ENCODE results near the gene CLSTN1. TPM values are rescaled to one million over a fixed set of nuclear protein-coding genes. Genes with fewer than 3 reads are reported as not detected.

Gene CLSTN1
- total RNA-seq, 1 experiment from 2014 or later: 72.2 TPM

- DNase-seq (ENCODE audit: low read depth): no peak
These were observed 92.7 kb downstream of the CLSTN1 start for GRCh38 chr1:9731051-9731537.

- DNase-seq (ENCODE audit: low read depth): no peak
These were observed 93.5 kb downstream of the CLSTN1 start for GRCh38 chr1:9730096-9730901.

GRCh38 chr1:9729523-9729922 is 94.2 kb downstream of the CLSTN1 start:
- DNase-seq (ENCODE audit: low read depth): no peak

- no peak for DNase-seq (ENCODE audit: low read depth)
These were observed 95.1 kb downstream of the CLSTN1 start for GRCh38 chr1:9728451-9729295.

GRCh38 chr1:9726905-9727595 is 96.7 kb downstream of the CLSTN1 start:
- DNase-seq (ENCODE audit: low read depth): no peak

GRCh38 chr1:9726406-9726805 is 97.4 kb downstream of the CLSTN1 start:
- DNase-seq (ENCODE audit: low read depth): no peak

GRCh38 chr1:9724706-9725476 is 98.9 kb downstream of the CLSTN1 start:
- peak; percentile 67 for DNase-seq (ENCODE audit: low read depth)

- no peak for DNase-seq (ENCODE audit: low read depth)
These were observed 99.8 kb downstream of the CLSTN1 start for GRCh38 chr1:9723926-9724325.

GRCh38 chr1:9723068-9723805 is 100.5 kb downstream of the CLSTN1 start:
- DNase-seq (ENCODE audit: low read depth): no peak

- DNase-seq (ENCODE audit: low read depth): no peak
These were observed 101.4 kb downstream of the CLSTN1 start for GRCh38 chr1:9722378-9722749.

GRCh38 chr1:9721606-9722377 is 102.0 kb downstream of the CLSTN1 start:
- DNase-seq (ENCODE audit: low read depth): peak; percentile 26

- no peak for DNase-seq (ENCODE audit: low read depth)
These were observed 102.8 kb downstream of the CLSTN1 start for GRCh38 chr1:9720785-9721605.

- DNase-seq (ENCODE audit: low read depth): no peak
These were observed 103.6 kb downstream of the CLSTN1 start for GRCh38 chr1:9719978-9720722.

GRCh38 chr1:9718006-9718680 is 105.6 kb downstream of the CLSTN1 start:
- DNase-seq (ENCODE audit: low read depth): no peak

- no peak for DNase-seq (ENCODE audit: low read depth)
These were observed 106.4 kb downstream of the CLSTN1 start for GRCh38 chr1:9717193-9718005.

Data from HT1080 (cell line).